Measurements from ENCODE around the gene DUOX2. TPM values are rescaled to one million over a fixed set of nuclear protein-coding genes. Genes with fewer than 3 reads are reported as not detected.

The DUOX2 gene
- total and polyA plus RNA-seq, 2 donors from 2014 or later, result 0.26 to 0.28 TPM

- no peak overlapping the region for H3K9ac ChIP-seq (ENCODE audit: low read length in 3 of 3)
- no peaks in the 10 kb centered on the region for H3K36me3 ChIP-seq (ENCODE audit: control insufficient read depth in 2 of 3, insufficient read depth in 3 of 3, low read length in 3 of 3)
- TF ChIP-seq, protein P1, sequence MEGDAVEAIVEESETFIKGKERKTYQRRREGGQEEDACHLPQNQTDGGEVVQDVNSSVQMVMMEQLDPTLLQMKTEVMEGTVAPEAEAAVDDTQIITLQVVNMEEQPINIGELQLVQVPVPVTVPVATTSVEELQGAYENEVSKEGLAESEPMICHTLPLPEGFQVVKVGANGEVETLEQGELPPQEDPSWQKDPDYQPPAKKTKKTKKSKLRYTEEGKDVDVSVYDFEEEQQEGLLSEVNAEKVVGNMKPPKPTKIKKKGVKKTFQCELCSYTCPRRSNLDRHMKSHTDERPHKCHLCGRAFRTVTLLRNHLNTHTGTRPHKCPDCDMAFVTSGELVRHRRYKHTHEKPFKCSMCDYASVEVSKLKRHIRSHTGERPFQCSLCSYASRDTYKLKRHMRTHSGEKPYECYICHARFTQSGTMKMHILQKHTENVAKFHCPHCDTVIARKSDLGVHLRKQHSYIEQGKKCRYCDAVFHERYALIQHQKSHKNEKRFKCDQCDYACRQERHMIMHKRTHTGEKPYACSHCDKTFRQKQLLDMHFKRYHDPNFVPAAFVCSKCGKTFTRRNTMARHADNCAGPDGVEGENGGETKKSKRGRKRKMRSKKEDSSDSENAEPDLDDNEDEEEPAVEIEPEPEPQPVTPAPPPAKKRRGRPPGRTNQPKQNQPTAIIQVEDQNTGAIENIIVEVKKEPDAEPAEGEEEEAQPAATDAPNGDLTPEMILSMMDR (IDR thresholded peaks at IDR 0.05; ENCODE audit: borderline replicate concordance, extremely low read depth, insufficient read depth), result no peak
- H3K4me3 ChIP-seq (ENCODE audit: low read length in 3 of 3), result no peak overlapping the region
- H3K9me3 ChIP-seq (ENCODE audit: control insufficient read depth in 2 of 3, insufficient read depth in 1 of 3, low read length in 3 of 3), result no peaks in the 10 kb centered on the region
- DNase-seq (peak in 1 of 5 donors; percentile 41), FAIRE-seq (no peak)
- peaks cover 19% of the 10 kb centered on the region for H3K27me3 ChIP-seq (ENCODE audit: control insufficient read depth, insufficient read depth, low read length)
- intact Hi-C loops (cut with DNase I), result no loop called here
- H3K4me1 ChIP-seq (ENCODE audit: control insufficient read depth in 2 of 3, insufficient read depth in 2 of 3, low read depth in 1 of 3, low read length in 3 of 3), result peaks cover 0 to 14% (median 0%) of the 10 kb centered on the region in 3 donors
- no peak overlapping the region for H3K27ac ChIP-seq (ENCODE audit: low read depth in 2 of 2, low read length in 2 of 2)
Measured at GRCh38 chr15:45121020-45121419, 7.0 kb upstream of the DUOX2 start.

GRCh38 chr15:45120081-45120972 lies 6.4 kb upstream of the DUOX2 start:
- Histone ChIP-seq H3K9me3 (ENCODE audit: control insufficient read depth in 2 of 3, insufficient read depth in 1 of 3, low read length in 3 of 3) (no peaks in the 10 kb centered on the region), H3K36me3 (ENCODE audit: control insufficient read depth in 2 of 3, insufficient read depth in 3 of 3, low read length in 3 of 3) (no peaks in the 10 kb centered on the region), H3K27ac (ENCODE audit: low read depth in 2 of 2, low read length in 2 of 2) (no peak overlapping the region), H3K4me3 (ENCODE audit: low read length in 3 of 3) (no peak overlapping the region), H3K27me3 (ENCODE audit: control insufficient read depth, insufficient read depth, low read length) (peaks cover 24% of the 10 kb centered on the region), H3K4me1 (ENCODE audit: control insufficient read depth in 2 of 3, insufficient read depth in 2 of 3, low read depth in 1 of 3, low read length in 3 of 3) (peaks cover 0 to 14% (median 0%) of the 10 kb centered on the region in 3 donors), H3K9ac (ENCODE audit: low read length in 3 of 3) (no peak overlapping the region)
- DNase-seq (peak in 1 of 5 donors; percentile 45), FAIRE-seq (no peak)
- intact Hi-C loops (cut with DNase I), result no loop called here
- TF ChIP-seq, protein P1 (IDR thresholded peaks at IDR 0.05; ENCODE audit: borderline replicate concordance, extremely low read depth, insufficient read depth), result no peak

DNA sequence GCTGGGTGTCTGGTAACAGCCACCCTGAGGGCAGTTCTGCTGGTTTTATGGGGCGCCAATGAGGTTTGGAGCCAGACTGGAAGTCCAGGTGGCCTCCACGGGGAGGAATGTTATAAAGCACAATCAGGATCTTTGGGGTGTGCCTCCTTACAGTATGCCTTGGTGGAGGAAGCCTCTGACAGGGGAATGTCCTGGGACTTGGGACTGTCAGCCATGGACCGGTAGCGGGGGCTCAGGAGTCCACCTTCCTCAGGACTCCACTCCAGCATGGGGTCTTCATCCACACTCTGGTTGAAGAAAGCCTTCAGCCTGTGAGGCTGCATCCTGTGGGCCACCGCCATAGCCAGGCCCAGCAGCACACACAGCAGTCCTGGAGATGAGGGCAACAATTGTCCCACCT lies 5.0 kb upstream of the DUOX2 start:
- H3K36me3 ChIP-seq (ENCODE audit: control insufficient read depth in 2 of 3, insufficient read depth in 3 of 3, low read length in 3 of 3), result no peaks in the 10 kb centered on the region
- no peak overlapping the region for H3K4me3 ChIP-seq (ENCODE audit: low read length in 3 of 3)
- TF ChIP-seq, protein P1 (IDR thresholded peaks at IDR 0.05; ENCODE audit: borderline replicate concordance, extremely low read depth, insufficient read depth), result no peak
- H3K27me3 ChIP-seq (ENCODE audit: control insufficient read depth, insufficient read depth, low read length), result peaks cover 36% of the 10 kb centered on the region
- H3K27ac ChIP-seq (ENCODE audit: low read depth in 2 of 2, low read length in 2 of 2), result no peak overlapping the region
- intact Hi-C loops (cut with DNase I), result no loop called here
- DNase-seq, result peak in 1 of 5 donors; percentile 24
- H3K9me3 ChIP-seq (ENCODE audit: control insufficient read depth in 2 of 3, insufficient read depth in 1 of 3, low read length in 3 of 3), result no peaks in the 10 kb centered on the region
- FAIRE-seq, result no peak
- no peak overlapping the region for H3K9ac ChIP-seq (ENCODE audit: low read length in 3 of 3)
- peaks cover 0 to 22% (median 0%) of the 10 kb centered on the region in 3 donors for H3K4me1 ChIP-seq (ENCODE audit: control insufficient read depth in 2 of 3, insufficient read depth in 2 of 3, low read depth in 1 of 3, low read length in 3 of 3)

Data from kidney (tissue), 14 donors.